Mesodermal cell (in vitro differentiated cells): ENCODE measurements around the gene NEK5.

Experiments
- H3K27ac ChIP-seq: 2 replicates; pipeline ENCODE4 v1.7.0; 2013; ENCODE audit warnings: mild to moderate bottlenecking, low read depth, low read length, moderate library complexity; ENCODE audit not compliant: severe bottlenecking
- H3K36me3 ChIP-seq: 2 replicates; pipeline ENCODE4 v1.7.1; 2013; ENCODE audit warnings: mild to moderate bottlenecking, low read length, moderate library complexity; ENCODE audit not compliant: control insufficient read depth, insufficient read depth
- H3K4me1 ChIP-seq: one replicate; pipeline ENCODE4 v1.7.1; 2013; ENCODE audit warnings: mild to moderate bottlenecking, low read length; ENCODE audit not compliant: insufficient read depth, control insufficient read depth, poor library complexity, severe bottlenecking
- H3K4me3 ChIP-seq: 2 replicates; pipeline ENCODE4 v1.7.0; 2013; ENCODE audit warnings: low read length, control low read depth, mild to moderate bottlenecking; ENCODE audit not compliant: insufficient read depth, poor library complexity, severe bottlenecking; ENCODE audit errors: extremely low read depth
- H3K9me3 ChIP-seq: 2 replicates; pipeline ENCODE4 v1.7.1; 2013; ENCODE audit warnings: mild to moderate bottlenecking, low read length, moderate library complexity; ENCODE audit not compliant: control insufficient read depth
- WGBS, 2 experiments: methylation state at CpG; one replicate each; pipeline ENCODE4 v1.1.5; 2013; ENCODE audit warnings: missing lambda C conversion rate in 2 of 2; ENCODE audit not compliant: insufficient coverage in 2 of 2; 5-methylcytosine and 5-hydroxymethylcytosine counted together

The NEK5 gene

DNA sequence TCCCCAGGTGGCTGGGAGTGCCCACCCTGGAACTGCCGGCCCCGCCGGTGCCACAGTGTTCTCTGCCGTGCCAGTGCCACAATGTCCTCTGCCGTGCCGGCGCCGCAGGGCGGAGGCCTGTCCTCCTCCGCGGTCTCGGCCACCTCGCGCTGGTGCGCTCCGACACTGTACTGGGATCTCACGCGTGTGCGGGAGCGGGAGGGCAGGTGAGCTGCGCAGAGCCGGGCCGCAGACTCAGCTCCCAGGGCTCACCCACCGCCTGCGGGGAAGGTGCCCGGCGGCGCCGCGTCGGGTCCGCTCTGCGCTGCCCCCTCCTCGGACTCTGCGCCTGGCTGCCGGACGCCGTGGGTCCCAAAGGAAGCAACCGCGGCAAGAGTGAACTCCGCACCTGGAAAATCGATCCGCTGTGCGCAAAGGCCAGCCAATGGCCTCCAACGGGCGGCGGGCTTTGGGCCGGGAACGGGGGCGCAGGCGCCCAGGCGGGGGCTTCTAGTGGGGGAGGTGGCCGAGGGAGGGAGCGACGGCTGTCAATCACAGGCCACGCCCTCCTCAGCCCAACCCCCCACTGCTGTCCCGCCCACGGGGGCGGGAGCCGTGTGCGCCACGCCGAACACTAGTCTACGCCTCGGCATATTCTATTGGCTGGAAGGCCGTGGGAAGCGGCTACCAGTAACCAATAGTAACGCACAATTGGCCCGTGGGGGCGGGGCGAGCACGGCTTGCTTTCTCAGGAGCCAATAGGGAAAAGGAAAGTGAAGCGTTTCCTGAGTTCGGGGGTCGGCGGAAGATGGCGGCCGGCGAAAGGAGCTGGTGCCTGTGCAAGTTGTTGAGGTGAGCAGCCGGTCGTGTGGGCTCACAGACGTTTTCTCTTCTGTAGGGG lies 117.0 kb downstream of the NEK5 start, which contains the start of gene ALG11:
Gene ALG11, plus strand, starts transcription at position 767 of the 880 bp plus-strand sequence. Its CDS starts 21 bp downstream, at position 788.
- peak within 1 kb of the TSS; percentile 81 for H3K27ac ChIP-seq
- WGBS, 2 experiments, result 0 to 1% methylated on average over 61 of the region's 82 CpGs

GRCh38 chr13:52010890-52011631 lies 117.8 kb downstream of the NEK5 start, which contains the start of gene ATP7B:
Gene ATP7B (minus strand): TSS chr13:52011450. CDS start chr13:52011337, 113 bp downstream.
- WGBS, 2 experiments, result 1 to 2% methylated on average over 33 to 34 of the region's 46 CpGs
- peaks cover 11% of the 10 kb centered on the region for H3K36me3 ChIP-seq
- no peaks in the 10 kb centered on the region for H3K4me1 ChIP-seq
- peak within 1 kb of the TSS; percentile 80 for H3K4me3 ChIP-seq
- H3K9me3 ChIP-seq, result no peaks in the 10 kb centered on the region
- H3K27ac ChIP-seq, result peak within 1 kb of the TSS; percentile 81

More for the DNA sequence above, 117.0 kb downstream of the NEK5 start, which contains the start of gene ALG11:
- H3K4me3 ChIP-seq, result peak within 1 kb of the TSS; percentile 80
- H3K9me3 ChIP-seq, result no peaks in the 10 kb centered on the region
- peaks cover 20% of the 10 kb centered on the region for H3K36me3 ChIP-seq
- H3K4me1 ChIP-seq, result no peaks in the 10 kb centered on the region

DNA sequence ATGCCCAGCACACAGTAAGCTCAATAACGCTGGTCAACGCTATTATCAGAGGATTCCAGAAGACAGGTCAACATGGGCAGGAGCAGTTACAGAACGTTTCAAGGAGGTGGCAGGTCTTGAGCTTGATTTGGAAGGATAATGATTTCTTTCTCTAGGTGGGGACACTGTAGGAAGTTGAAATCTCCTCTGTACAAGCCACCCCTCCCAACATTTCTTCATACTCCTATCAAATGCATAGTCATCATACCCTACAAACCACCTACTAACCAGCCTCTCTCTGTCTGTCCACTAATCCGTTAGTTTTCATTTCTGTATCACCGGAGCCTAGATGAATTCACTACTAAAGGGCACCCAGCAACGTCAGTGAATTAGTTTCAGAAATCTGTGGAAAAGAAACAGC lies 118.9 kb downstream of the NEK5 start:
- Histone ChIP-seq H3K4me1 (no peaks in the 10 kb centered on the region), H3K4me3 (no peak overlapping the region), H3K36me3 (peaks cover under 1% of the 10 kb centered on the region), H3K27ac (no peak overlapping the region), H3K9me3 (no peaks in the 10 kb centered on the region)
- 65 to 67% methylated on average over 4 to 5 of the region's 6 CpGs for WGBS, 2 experiments

GRCh38 chr13:52006523-52007245 lies 122.2 kb downstream of the NEK5 start:
- Histone ChIP-seq H3K27ac (no peak overlapping the region), H3K9me3 (no peaks in the 10 kb centered on the region), H3K4me1 (no peaks in the 10 kb centered on the region), H3K36me3 (no peaks in the 10 kb centered on the region), H3K4me3 (no peak overlapping the region)
- WGBS, 2 experiments, result 86 to 92% methylated on average over 5 of the region's 8 CpGs

DNA sequence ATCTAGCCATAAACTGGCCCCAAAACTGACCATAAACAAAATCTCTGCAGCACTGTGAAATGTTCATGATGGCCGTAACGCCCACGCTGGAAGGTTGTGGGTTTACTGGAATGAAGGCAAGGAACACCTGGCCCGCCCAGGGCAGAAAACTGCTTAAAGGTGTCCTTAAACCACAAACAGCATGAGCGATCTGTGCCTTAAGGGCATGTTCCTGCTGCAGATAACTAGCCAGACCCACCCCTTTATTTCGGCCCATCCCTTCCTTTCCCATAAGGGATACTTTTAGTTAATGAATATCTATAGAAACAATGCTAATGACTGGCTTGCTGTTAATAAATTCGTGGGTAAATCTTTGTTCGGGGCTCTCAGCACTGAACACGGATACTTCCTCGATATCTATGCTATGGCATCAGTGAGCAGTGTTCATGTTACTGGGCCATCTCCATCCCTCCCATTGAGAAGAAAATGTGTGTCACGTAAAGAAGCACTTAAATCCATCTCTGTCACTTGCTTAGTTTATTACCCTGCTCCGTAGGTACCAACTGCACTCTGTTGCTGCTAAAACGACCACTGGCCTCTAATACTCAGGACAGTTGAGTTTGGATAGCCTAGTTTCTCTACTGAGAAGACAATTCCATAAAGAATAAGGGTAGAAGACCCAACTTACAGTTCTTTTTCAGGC lies 122.9 kb downstream of the NEK5 start:
- no peak overlapping the region for H3K27ac ChIP-seq
- no peaks in the 10 kb centered on the region for H3K9me3 ChIP-seq
- no peak overlapping the region for H3K4me3 ChIP-seq
- no peaks in the 10 kb centered on the region for H3K4me1 ChIP-seq
- 90 to 98% methylated on average over 7 to 10 of the region's 13 CpGs for WGBS, 2 experiments
- H3K36me3 ChIP-seq, result no peaks in the 10 kb centered on the region

GRCh38 chr13:52004511-52005170 lies 124.2 kb downstream of the NEK5 start:
- WGBS, 2 experiments, result 91 to 92% methylated on average over 7 of the region's 7 CpGs
- no peaks in the 10 kb centered on the region for H3K9me3 ChIP-seq

DNA sequence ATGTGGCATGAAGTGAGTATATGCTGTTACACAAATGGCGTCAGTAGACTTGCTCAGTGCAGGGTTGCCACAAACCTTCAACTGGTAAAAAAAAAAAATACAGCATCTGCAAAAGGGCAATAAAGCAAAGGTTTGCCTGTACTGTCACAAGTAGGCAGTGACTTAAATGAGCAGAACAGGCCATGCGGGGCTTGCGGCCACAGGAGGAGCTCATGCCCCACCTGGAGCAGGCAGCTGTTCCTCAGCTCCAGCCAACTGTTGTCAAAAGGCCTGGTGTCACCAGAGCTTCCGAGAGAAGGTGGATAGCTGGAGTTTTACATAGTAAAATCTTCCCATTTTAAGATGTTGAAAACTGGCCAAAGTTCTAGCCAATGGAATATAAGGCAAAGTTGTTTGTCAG lies 125.3 kb downstream of the NEK5 start:
- no peaks in the 10 kb centered on the region for H3K9me3 ChIP-seq
- no peak overlapping the region for H3K27ac ChIP-seq
- peaks cover 10% of the 10 kb centered on the region for H3K4me1 ChIP-seq
- H3K4me3 ChIP-seq, result no peak overlapping the region
- no peaks in the 10 kb centered on the region for H3K36me3 ChIP-seq
- WGBS, 2 experiments, result 90 to 100% methylated on average over 2 to 4 of the region's 4 CpGs

More at GRCh38 chr13:52004511-52005170, 124.2 kb downstream of the NEK5 start:
- no peak overlapping the region for H3K4me3 ChIP-seq
- H3K4me1 ChIP-seq, result no peaks in the 10 kb centered on the region
- no peaks in the 10 kb centered on the region for H3K36me3 ChIP-seq
- H3K27ac ChIP-seq, result no peak overlapping the region

DNA sequence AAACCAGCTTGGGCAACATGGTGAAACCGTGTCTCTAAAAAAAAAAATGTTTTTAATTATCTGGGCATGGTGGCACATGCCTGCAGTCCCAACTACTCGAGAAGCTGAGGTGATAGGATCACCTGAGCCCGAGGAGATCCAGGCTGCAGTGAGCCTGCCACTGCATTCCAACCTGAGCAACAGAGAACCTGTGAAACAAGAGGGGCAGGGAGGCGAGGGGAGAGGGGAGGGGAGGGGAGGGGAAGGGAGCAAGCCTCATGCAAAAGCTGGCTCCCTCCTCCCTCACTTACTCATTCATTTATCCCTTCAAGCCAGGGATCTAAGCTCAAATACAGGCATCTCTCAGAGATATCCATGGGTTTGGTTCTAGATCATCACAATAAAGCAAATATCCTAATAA lies 126.5 kb downstream of the NEK5 start:
- Histone ChIP-seq H3K4me3 (no peak overlapping the region), H3K4me1 (peaks cover 15% of the 10 kb centered on the region), H3K36me3 (no peaks in the 10 kb centered on the region), H3K9me3 (no peaks in the 10 kb centered on the region), H3K27ac (no peak overlapping the region)
- WGBS, 2 experiments, result 77 to 88% methylated on average over 1 to 2 of the region's 4 CpGs

GRCh38 chr13:52001120-52001731 lies 127.6 kb downstream of the NEK5 start:
- Histone ChIP-seq H3K4me3 (no peak overlapping the region), H3K36me3 (no peaks in the 10 kb centered on the region), H3K9me3 (no peaks in the 10 kb centered on the region), H3K27ac (no peak overlapping the region), H3K4me1 (peaks cover 15% of the 10 kb centered on the region)
- 74 to 80% methylated on average over 2 to 3 of the region's 3 CpGs for WGBS, 2 experiments
